Colonic mucosa (tissue), 4 donors: ENCODE results near the gene HMGN3. TPM values are rescaled to one million over a fixed set of nuclear protein-coding genes. Genes with fewer than 3 reads are reported as not detected.

ENCODE experiments used
- DNase-seq: peaks from one replicate; pipeline ENCODE4 v3.0.0-alpha.2; 2020
- H3K27ac ChIP-seq: fragments of 200-600 bp; one replicate; pipeline ENCODE4 v1.8.0; 2021
- H3K27me3 ChIP-seq: fragments of 200-600 bp; one replicate; pipeline ENCODE4 v1.8.0; 2021
- H3K36me3 ChIP-seq: fragments of 200-600 bp; one replicate; pipeline ENCODE4 v1.8.0; 2021
- H3K4me1 ChIP-seq: fragments of 200-600 bp; one replicate; pipeline ENCODE4 v1.8.0; 2021; ENCODE audit warnings: mild to moderate bottlenecking
- H3K4me3 ChIP-seq: fragments of 200-600 bp; one replicate; pipeline ENCODE4 v1.8.0; 2021
- H3K9ac ChIP-seq, 2 donors: one replicate each; pipeline ENCODE4 v1.7.0; 2013; ENCODE audit warnings: control low read depth in 2 of 2, low read depth in 2 of 2, low read length in 2 of 2
- H3K9me3 ChIP-seq: fragments of 200-600 bp; one replicate; pipeline ENCODE4 v1.8.0; 2021
- intact Hi-C: fragments of 100-400 bp; cut with DNase I; formaldehyde crosslinking; loops from one replicate; pipeline ENCODE4 v1.14.1; 2022
- total RNA-seq, 2 donors: library from RNA; stranded (reverse); fragmentation: NEBNext Ultra II Directional in 1 of 2; extraction: Animal tissue kit (Norgen Biotek cat#: 25700) in 1 of 2; gene quantifications; one replicate each; pipeline ENCODE4 v1.2.1, GENCODE V29; 2021
- TF ChIP-seq, protein P1 (sequence below): fragments of 200-600 bp; IDR thresholded peaks from one replicate; pipeline ENCODE4 v1.8.0; 2022; ENCODE audit warnings: antibody characterized with exemption, mild to moderate bottlenecking
- donor health status: healthy.
- donor health status: DM: no; HTN: no; CAD: no.
- donor health status: DM: no; HTN: no; CAD: no.

HMGN3 gene
- total RNA-seq, 2 donors from 2014 or later: 30.3 to 31.0 TPM

DNA sequence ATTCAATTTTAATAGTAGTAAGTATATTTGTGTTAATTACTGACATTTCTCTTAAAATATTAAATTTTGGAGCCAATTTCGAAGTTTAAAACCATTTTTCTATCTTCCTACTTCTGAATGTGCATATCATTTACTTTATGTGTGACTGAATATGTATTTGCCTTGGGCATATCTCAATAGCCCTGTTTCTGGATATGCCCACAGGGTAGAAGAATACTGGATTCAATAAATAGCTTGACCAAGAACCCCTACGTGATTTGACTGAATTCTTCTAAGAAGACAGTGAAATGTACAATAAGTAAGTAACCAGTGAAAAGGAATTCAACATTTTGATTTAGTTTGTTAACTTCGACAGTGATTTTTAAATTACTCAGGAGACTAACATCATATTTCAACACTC is 7.8 kb downstream of the HMGN3 start:
- intact Hi-C loops: no loop called here
- Histone ChIP-seq H3K27ac (no peak overlapping the region), H3K27me3 (no peaks in the 10 kb centered on the region), H3K9me3 (no peaks in the 10 kb centered on the region), H3K4me3 (no peak overlapping the region), H3K9ac (no peak overlapping the region), H3K36me3 (no peaks in the 10 kb centered on the region), H3K4me1 (no peaks in the 10 kb centered on the region)
- TF ChIP-seq, protein P1, sequence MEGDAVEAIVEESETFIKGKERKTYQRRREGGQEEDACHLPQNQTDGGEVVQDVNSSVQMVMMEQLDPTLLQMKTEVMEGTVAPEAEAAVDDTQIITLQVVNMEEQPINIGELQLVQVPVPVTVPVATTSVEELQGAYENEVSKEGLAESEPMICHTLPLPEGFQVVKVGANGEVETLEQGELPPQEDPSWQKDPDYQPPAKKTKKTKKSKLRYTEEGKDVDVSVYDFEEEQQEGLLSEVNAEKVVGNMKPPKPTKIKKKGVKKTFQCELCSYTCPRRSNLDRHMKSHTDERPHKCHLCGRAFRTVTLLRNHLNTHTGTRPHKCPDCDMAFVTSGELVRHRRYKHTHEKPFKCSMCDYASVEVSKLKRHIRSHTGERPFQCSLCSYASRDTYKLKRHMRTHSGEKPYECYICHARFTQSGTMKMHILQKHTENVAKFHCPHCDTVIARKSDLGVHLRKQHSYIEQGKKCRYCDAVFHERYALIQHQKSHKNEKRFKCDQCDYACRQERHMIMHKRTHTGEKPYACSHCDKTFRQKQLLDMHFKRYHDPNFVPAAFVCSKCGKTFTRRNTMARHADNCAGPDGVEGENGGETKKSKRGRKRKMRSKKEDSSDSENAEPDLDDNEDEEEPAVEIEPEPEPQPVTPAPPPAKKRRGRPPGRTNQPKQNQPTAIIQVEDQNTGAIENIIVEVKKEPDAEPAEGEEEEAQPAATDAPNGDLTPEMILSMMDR: no peak
- no peak for DNase-seq

DNA sequence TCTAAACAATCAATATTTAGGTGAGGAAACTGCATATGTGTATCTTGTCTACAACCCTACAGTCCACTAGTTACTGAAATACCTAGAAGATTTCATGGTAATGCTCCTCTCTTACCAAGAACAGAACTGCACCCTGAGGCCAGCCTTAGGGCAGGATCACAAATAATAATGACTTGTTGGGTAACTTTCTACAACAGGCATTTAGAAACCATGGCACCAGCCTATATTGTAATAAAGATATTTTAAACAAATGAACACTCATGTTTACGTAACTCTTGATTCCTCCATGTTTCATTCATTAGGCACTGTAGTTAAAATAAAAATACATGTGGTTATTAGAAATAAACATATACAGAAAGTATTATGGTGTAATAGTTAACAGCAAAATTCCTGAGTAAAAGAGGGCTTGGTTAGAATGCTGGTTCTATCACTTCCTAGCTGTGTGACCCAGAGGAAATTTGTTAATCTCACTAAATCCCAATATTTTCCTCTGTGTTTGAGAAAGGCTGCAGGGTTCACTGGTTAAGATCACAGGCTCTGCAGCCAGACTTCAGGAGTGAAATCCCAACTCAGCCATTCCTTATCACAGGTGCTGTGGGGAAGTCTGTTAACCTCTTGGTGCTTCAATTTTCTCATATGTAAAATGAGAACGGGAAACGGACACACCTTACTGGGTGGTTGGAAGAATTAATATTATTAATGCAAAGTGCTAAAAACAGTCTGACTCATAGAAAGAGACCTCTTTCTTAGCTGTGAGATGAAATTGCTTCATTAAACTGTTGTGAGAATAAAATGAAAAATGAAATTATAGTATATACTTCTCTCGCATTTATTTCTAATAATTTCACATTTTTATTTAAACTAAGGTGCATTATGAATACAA is 8.5 kb downstream of the HMGN3 start:
- Histone ChIP-seq H3K27ac (no peak overlapping the region), H3K4me1 (no peaks in the 10 kb centered on the region), H3K27me3 (no peaks in the 10 kb centered on the region), H3K9me3 (no peaks in the 10 kb centered on the region), H3K9ac (no peak overlapping the region), H3K4me3 (no peak overlapping the region), H3K36me3 (no peaks in the 10 kb centered on the region)
- intact Hi-C loops: no loop called here
- TF ChIP-seq, protein P1: no peak
- no peak for DNase-seq

DNA sequence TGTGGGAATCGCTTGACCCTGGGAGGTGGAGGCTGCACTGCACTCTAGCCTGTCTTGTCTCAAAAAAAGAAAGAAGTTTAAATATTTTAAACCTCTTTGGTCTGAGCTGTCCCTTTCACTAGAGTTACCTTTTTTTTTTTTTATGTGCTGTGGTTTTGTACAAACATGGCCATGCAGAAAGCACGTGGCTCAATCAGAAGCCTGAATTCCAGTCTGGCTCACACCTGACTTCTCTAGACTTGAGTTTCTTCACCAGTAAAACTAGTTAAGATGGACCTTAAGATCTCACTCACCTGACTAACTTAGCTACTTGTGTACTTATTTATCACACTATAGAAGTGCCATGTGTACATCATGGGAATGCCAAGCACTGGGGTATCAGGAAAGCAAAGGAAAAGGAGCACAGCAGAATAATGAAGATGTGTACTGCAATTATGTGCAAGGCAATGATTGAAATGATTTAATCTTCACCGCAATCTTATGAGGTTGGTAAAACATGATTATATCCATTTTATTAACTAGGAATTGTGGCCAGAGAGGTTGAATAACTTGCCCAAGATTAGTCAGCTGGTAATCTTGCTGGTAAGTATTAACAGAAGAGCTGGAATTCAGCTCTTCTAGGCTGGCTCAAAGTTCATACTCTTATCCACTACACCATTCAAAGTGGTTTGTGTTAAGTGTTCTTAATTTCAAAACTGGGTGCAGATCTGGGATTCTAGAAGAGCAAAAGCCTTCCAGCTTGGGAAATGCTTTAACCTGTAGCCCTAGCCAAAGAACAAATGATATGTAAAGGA is 10.7 kb downstream of the HMGN3 start:
- H3K27ac ChIP-seq: no peak overlapping the region
- no peaks in the 10 kb centered on the region for H3K4me1 ChIP-seq
- H3K36me3 ChIP-seq: no peaks in the 10 kb centered on the region
- H3K4me3 ChIP-seq: no peak overlapping the region
- TF ChIP-seq, protein P1: no peak
- DNase-seq: no peak
- no peaks in the 10 kb centered on the region for H3K9me3 ChIP-seq
- H3K27me3 ChIP-seq: no peaks in the 10 kb centered on the region
- intact Hi-C loops: no loop called here
- H3K9ac ChIP-seq: no peak overlapping the region

DNA sequence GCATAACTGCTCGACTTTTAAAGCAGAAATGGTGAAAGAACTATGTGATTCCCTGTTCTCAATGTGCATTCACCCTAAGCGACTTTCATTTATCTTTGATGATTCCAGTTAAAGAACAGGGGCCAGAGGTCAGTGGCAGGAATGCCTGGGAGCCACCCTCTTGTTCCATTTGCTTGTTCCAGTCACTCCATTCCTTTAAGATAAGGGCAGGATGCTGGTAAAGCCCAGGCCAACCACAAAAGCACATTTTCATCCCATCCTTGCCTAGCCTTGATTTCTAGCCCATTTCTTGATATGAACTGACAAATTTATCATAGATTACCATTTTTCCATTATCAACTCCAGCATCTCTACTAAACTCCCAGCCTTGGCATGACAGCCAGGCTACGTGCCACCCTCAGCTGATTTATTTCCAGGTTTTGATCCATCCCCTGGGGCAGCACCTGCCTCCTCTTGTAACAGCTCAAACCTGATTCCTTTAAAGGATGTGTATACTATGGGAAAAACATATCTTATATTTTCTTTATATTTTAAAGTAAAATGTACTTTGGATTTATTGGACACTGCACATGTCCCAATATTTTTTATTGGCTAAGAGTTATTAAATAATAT is 19.2 kb downstream of the HMGN3 start:
- H3K4me1 ChIP-seq: no peaks in the 10 kb centered on the region
- TF ChIP-seq, protein P1: no peak
- H3K9me3 ChIP-seq: no peaks in the 10 kb centered on the region
- no peak for DNase-seq
- intact Hi-C loops: no loop called here
- H3K4me3 ChIP-seq: no peak overlapping the region
- no peaks in the 10 kb centered on the region for H3K36me3 ChIP-seq
- H3K27me3 ChIP-seq: no peaks in the 10 kb centered on the region
- H3K27ac ChIP-seq: no peak overlapping the region
- H3K9ac ChIP-seq: no peak overlapping the region

DNA sequence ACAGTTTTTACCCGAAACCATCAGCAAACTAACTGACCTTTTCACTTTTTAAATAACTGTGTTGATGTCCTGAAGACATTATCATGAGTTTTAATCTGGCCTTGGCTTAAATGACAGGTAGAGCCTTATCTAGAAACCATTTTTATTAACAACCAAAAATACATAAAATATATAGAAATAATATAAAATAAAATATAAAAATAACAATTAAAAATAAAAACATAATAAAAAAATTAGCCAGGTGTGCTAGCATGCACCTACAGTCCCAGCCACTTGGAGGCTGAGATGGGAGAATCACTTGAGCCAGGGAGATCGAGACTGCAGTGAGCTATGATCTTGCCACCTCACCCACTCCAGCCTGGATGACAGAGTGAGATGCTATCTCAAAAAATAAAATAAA is 21.6 kb downstream of the HMGN3 start:
- DNase-seq: no peak
- Histone ChIP-seq H3K4me3 (no peak overlapping the region), H3K27me3 (no peaks in the 10 kb centered on the region), H3K36me3 (no peaks in the 10 kb centered on the region), H3K9me3 (no peaks in the 10 kb centered on the region), H3K4me1 (no peaks in the 10 kb centered on the region), H3K9ac (no peak overlapping the region), H3K27ac (no peak overlapping the region)
- intact Hi-C loops: no loop called here
- TF ChIP-seq, protein P1: no peak
